ENCODE data around the gene TAF1D. TPM values are rescaled to one million over a fixed set of nuclear protein-coding genes. Genes with fewer than 3 reads are reported as not detected.
A peak's percentile ranks its signal among the peaks of the same experiment; 100 is the strongest.

TAF1D gene
- total RNA-seq, 3 donors from 2014 or later, result 91.5 to 172 (median 154) TPM

DNA sequence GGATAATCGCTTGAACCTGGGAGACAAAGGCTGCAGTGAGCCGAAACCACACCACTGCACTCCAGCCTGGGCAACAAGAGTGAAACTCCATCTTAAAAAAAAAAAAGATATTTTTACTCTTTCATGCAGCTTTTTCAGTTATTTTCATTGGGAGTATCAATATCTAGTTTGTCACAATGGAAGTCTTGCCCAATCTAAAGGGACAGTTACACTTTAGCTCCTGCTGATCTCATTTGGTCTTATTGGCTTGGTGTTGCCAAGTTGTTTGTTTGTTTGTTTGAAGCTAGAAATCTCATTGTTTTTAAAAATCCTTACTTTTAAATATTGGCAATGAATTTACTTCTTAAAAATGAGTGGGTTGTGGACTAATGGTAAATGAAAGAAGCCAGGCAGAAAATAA is 55.1 kb downstream of the TAF1D start:
- Histone ChIP-seq H3K36me3 (peaks cover 6% of the 10 kb centered on the region), H3K4me1 (no peaks in the 10 kb centered on the region), H3K27ac (peak overlapping the region in 1 of 2 donors; percentile 49), H3K27me3 (no peaks in the 10 kb centered on the region), H3K4me3 (no peak overlapping the region), H3K9me3 (no peaks in the 10 kb centered on the region)
- DNase-seq (ENCODE audit: low spot score in 2 of 2), result no peak
- intact Hi-C loops (cut with DNase I; ENCODE audit: low total_unique reads), result no loop called here
- no peak for TF ChIP-seq POLR2A (IDR thresholded peaks at IDR 0.05)
- TF ChIP-seq, protein P1, sequence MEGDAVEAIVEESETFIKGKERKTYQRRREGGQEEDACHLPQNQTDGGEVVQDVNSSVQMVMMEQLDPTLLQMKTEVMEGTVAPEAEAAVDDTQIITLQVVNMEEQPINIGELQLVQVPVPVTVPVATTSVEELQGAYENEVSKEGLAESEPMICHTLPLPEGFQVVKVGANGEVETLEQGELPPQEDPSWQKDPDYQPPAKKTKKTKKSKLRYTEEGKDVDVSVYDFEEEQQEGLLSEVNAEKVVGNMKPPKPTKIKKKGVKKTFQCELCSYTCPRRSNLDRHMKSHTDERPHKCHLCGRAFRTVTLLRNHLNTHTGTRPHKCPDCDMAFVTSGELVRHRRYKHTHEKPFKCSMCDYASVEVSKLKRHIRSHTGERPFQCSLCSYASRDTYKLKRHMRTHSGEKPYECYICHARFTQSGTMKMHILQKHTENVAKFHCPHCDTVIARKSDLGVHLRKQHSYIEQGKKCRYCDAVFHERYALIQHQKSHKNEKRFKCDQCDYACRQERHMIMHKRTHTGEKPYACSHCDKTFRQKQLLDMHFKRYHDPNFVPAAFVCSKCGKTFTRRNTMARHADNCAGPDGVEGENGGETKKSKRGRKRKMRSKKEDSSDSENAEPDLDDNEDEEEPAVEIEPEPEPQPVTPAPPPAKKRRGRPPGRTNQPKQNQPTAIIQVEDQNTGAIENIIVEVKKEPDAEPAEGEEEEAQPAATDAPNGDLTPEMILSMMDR (IDR thresholded peaks at IDR 0.05), result no peak
- TF ChIP-seq POLR2AphosphoS5 (IDR thresholded peaks at IDR 0.05), result no peak

Other genes with a start within 250 kb of the TAF1D start
- gene SMCO4, start 198.1 kb downstream of the TAF1D start, total RNA-seq, result 10 to 100 TPM; 13.4 to 64.4 (median 21.0) TPM
- gene CEP295, start 79.8 kb downstream of the TAF1D start, total RNA-seq, result 10 to 100 TPM; 18.9 to 31.2 (median 21.0) TPM
- gene C11orf54, start 177 bp upstream of the TAF1D start, total RNA-seq, result 10 to 100 TPM; 32.8 to 53.7 (median 53.1) TPM
- gene MED17, start 42.8 kb upstream of the TAF1D start, total RNA-seq, result 10 to 100 TPM; 20.6 to 47.0 (median 29.8) TPM
- gene VSTM5, start 109.1 kb upstream of the TAF1D start, total RNA-seq, result under 1 TPM in 1 of 3 donors, not detected in 2; 0.29 TPM

Data from breast epithelium (tissue), 4 donors.